HL-60/S4 treated with retinoic acid at 250 ng/mL for 4 days and 3 days (cell line): ENCODE data around the gene TBC1D32.
"Not testable (repeated sequence)": the region's sequence is repeated elsewhere in the genome, so short reads cannot be mapped to it uniquely, and the experiment has no call there.

Experiments
- in situ Hi-C: fragments of 300-500 bp; cut with MboI; formaldehyde crosslinking; loops from 2 replicates; pipeline ENCODE4 v1.7.0; 2022; ENCODE audit warnings: low sequenced_read_pairs

Gene TBC1D32

DNA sequence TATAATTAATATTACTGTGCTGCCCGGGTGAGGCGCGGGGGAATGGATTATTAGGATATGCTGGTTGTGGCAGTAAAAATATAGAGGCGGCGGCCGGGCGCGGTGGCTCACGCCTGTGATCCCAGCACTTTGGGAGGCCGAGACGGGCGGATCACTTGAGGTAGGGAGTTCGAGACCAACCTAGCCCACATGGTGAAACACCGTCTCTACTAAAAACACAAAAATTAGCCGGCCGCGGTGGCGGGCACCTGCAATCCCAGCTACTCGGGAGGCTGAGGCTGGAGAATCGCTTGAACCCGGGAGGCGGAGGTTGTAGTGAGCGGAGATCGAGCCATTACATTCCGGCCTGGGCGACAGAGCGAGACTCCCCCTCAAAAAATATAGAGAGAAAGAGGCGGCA, 586 bp downstream of the TBC1D32 start:
- in situ Hi-C loops = not testable (repeated sequence)

DNA sequence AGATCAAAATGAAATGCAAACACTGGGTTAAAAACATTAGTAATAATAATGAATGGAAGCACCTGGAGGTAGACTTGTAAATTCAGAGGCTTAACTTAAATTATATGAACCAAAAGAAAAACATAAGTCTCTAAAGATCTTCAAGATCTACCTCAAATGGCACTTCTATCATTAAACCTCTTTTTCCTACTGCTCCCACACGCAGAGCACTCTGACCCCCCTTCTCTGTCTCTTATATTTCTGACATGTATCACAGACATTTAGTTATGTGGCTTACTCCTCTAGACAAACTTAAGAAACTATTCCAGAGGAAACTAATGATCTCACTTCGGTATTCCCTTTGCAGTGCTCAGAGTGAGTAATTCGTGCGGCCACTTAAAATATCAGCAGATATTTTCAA, 1.1 kb downstream of the TBC1D32 start:
- in situ Hi-C loops = no loop called here

DNA sequence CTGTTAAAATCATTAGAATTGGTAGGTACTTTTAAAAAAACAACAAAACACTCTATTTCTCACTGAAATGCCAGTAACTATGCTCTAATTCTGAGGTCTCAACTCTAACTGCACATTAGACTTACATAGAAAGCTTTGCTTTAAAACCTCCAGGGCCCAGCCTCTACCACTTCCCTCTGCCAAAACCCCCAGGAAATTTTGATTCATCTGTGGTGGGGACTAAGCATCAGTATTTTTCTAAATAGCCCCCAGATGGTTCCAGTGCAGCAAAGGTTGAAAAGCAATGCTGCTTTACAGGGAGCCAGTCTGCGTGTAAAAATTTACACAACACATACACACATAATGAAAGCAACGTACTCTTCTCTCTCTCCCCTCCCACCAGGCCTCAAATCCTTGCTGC, 3.8 kb downstream of the TBC1D32 start:
- in situ Hi-C loops = no loop called here

DNA sequence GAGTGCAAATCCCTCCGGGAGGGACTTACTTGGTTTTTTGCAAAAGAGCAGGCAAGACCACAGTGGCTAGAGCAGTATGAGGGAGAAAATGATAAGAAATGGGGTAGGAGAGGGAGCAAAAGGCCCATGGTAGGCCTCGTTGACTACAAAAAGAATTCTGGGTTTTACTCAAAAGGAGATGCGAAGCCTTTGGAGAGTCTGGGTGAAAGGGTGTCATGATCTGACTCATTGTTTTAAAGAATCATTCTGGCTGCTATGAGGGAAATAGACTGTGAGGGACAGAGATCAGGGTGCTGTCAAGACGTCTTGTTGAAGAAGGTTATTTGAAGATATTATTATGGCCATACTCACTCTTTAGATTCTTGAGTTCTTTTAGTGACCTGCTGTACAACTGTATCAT, 13.0 kb downstream of the TBC1D32 start:
- in situ Hi-C loops = no loop called here

DNA sequence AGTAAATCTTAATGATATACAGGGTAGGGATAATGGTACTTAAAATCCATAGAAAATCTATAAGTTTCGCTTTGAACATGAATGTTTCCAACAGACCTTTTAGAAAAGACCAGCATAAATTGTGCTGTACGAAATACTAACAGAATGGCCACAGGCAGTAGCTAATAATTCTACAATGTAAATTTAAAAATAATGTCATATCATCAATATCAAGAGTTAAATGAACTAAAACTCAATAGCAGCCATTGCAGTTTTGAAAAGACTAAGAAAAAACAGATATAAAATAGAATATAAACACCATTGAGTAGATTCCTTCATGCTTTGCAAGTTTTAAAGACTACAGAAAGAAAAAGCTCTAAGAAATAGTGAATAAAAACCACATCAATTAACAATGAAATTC, 14.7 kb downstream of the TBC1D32 start:
- in situ Hi-C loops = no loop called here

DNA sequence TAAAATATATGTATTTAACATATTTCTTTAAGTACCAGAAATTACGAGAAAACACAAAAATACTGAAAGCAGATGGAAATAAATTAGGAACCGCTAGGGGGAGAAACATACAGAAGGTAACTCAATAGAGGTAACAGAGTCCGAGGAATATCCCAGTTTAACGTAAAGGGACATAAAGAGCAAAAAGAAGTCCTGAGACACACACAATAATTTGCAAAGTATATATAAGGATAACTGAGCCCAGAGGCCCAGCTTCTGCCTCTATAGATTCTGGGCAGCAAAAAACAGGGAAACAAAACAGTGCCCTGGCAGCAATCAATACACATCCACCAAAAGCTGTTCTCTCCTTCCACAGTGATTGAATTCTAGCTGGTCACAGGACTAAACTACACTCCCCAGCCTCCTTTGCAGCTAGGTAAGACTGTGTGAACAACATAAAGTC, 15.1 kb downstream of the TBC1D32 start:
- in situ Hi-C loops = no loop called here

DNA sequence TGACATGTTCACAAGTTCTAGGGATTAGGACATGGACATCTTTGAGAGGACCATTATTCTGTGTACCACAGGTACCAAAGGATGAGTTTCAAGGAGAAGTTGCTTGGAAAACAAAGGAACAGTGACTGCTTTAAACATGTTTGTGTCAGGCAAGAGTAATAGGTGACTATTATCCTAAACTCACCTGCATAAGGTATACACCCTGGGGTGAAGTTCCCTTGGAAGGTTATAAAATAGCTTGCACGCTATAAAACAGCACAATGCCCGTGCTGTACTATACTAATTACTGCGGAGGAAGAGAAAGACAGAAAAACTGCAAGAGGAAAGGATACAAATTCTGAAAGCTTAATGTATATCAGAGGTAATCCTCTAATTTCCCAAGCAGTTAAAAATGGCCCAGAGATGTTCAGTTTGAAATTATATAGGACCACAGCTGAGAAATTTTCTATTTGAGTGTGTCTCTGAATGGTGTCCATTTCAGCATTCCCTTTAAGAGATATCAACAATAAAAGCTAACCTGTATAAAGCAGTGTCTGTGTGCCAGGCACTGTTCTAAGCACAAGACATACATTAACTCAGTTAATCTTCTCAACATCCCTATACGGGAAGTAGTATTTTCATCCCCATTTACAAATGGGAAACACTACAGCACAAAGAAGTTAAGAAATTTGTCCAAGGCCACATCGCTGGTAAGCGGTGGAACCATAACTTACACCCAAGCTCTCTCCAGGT, 19.7 kb downstream of the TBC1D32 start:
- in situ Hi-C loops = no loop called here

- in situ Hi-C loops = not testable (repeated sequence)
Observed at GRCh38 chr6:121311814-121312213, 22.5 kb downstream of the TBC1D32 start.

DNA sequence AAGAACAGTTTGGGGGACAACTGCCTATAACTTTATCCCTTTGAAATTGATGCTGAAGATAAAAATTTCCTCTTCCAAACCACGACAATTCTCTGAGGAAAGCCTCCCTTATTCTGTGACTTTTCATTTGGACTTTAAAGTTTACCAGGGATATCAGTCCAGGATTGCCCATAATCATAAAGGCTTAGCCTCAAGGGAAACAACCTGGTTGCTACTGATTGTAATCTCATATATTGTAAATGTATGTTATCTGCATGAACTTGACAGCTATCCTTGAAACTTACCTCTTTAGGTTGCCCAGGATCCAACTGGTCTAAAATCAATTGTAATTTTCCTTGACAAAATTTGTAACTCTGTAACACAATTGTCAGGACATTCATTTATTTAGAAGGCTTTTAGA, 23.8 kb downstream of the TBC1D32 start:
- in situ Hi-C loops = no loop called here

- in situ Hi-C loops = no loop called here
Observed at GRCh38 chr6:121309768-121310469, 24.4 kb downstream of the TBC1D32 start.

DNA sequence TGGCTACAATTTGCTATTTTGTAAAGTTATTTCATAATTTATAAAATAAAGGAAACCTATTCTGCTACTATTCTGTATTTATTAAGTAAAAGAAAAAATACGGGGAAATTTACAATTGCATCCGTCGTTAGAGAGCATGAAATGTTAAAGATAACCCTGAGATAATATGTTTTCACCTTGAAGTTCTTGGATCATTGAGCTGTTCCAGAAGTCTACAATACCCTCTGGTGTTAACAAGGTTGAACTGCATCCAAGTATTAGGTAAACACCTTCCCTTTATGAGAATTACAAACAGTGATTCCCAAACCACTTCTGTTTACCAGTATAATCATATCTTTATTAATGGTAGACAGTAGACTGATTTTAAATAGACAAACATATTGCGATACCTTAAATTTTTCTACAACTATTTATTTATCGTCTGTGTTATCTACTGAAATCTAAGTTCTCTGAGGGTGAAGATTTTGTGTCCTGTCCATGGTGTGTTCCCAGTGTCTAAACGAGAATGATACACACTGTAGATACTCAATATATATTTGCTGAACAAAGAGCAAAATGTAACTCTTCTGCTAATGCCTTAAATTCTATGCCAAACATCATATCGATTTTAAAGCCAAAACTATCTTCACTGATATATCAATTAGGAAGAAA, 28.2 kb downstream of the TBC1D32 start:
- in situ Hi-C loops = no loop called here

DNA sequence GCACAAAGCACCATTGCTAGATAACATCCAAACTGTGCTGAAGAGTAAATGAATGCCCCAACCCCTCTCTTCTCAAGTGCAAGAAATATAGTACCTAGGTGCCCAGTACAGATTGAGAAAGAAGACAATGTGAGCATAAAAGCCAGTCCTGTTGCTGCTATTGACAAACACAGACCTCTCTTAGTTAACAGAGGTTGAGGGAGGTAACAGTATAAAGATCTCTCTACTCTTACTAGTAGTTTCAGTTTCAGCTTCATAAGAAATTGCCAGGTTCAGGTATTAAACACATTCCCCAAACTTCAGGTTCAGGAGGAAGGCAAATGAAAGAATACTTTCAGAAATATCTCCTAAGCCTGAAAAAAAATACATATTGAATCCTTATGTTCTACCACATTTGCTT, 31.4 kb downstream of the TBC1D32 start:
- in situ Hi-C loops = no loop called here

DNA sequence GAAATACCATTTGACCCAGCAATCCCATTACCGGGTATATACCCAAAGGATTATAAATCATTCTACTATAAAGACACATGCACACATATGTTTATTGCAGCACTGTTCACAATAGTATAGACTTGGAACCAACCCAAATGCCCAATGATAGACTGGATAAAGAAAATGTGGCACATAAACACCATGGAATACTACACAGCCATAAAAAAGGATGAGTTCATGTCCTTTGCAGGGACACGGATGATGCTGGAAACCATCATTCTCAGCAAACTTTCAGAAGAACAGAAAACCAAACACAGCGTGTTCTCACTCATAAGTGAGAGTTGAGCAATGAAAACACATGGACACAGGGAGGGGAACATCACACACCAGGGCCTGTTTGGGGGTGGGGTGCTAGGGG, 33.1 kb downstream of the TBC1D32 start:
- in situ Hi-C loops = not testable (repeated sequence)

DNA sequence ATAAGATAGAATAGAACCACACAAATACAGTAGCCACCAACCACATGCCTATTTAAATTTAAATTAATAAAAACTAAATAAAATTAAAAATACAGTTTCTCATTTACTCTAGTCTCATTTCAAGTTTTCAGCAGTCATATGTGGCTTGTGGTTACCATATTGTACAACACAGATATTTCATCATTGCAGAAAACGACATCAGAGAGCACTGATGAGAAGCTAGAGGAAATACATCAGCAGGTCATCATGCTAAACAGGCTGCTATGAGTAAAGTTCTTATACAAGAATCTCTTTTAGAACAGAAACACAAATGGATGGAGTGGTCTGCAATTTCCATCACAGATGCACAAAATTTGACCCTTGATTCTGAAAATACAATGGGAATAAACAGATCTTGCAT, 36.6 kb downstream of the TBC1D32 start:
- in situ Hi-C loops = no loop called here

- in situ Hi-C loops = no loop called here
Observed at GRCh38 chr6:121285041-121285440, 49.2 kb downstream of the TBC1D32 start.

DNA sequence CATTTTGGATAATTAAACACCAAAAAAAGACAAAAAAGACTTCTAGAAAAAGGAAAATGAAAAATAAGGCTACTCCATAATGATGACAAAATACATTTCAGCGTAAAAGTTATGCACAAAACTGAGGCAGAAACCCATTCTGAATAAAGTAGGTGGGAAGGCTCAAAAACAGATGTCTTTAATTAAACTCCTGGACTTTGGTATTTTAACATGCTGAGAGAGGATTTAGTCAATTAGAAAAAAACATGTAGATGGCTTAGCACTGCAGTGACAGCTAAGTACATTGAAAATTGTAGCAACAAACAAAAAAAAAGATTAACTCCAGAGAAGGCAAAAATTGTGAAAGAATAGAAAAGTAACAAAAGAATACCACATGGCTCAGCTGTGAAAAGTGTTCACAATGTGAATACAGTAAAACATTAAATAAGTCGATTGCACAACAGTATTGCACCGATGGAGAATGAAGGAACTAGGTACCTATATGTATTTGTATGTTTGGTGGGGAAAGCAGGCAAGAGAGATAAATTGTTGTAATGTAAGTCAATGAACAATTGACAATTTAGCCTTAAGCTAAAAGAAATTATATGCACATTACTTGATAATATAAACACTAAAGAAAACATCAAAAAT, 59.5 kb downstream of the TBC1D32 start:
- in situ Hi-C loops = no loop called here

DNA sequence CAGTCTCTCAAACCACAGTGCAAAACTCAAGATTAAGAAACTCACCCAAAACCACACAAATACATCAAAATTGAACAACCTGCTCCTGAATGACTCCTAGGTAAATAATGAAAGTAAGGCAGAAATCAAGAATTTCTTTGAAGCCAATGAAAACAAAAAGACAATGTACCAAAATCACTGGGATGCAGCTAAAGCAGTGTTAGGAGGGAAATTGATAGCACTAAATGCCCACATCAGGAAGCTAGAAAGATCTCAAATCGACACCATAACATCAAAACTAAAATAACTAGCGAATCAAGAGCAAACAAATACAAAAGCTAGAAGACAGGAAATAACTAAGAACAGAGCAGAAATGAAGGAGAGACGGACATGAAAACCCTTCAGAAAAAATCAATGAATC, 70.5 kb downstream of the TBC1D32 start:
- in situ Hi-C loops = no loop called here

GRCh38 chr6:121260651-121261102, 73.6 kb downstream of the TBC1D32 start:
- in situ Hi-C loops = no loop called here

DNA sequence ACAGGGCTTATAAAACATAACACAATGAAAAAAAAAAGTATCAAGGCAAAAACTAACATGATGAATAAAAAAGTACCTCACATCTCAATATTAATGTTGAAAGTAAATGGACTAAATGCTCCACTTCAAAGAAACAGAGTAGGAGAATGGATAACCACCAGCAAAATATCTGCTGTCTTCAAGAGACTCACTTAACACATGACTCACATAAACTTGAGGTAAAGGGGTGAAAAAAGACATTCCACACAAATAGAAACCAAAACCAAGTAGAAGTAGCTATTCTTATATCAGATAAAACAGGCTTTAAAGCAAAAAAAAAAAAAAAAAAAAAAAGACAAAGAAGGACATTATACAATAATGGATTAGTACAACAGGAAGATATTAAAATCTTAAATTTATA, 86.9 kb downstream of the TBC1D32 start:
- in situ Hi-C loops = no loop called here

DNA sequence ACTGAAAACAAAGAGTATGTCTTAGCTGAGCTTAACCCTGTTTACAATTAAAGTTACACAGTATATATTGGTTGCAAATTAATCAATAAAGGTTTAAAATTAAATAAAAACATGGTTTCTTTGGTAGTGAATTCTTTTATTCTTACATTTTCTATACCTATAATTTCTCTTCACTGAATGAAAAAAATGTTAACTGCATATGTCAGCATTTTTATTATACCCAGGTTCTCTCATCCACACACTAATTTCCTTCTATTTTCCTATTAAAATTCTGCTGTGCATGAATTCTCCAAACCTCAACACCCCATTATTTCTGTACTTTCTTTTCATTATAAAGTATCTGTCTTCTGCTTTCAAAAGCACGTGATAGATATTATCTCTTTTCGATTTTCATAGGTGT, 91.9 kb downstream of the TBC1D32 start:
- in situ Hi-C loops = no loop called here

DNA sequence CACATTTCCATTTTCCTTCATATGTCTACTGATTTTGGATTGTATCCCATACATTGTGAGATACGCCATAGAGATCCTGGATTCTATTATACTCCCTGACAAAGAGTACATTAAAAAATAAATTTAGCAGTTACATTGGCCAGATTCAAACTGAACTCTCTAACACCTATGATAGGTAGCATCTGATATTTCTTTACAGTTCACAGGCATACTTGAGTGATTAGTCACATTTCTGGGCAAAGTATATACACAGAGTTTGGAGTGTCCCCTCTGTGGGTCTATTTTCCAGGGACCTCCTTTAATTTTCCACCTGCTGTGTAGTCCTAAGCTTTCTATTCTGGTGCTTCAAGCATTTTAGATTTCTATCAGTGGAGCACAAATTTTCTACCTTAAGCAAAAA, 96.4 kb downstream of the TBC1D32 start:
- in situ Hi-C loops = no loop called here

GRCh38 chr6:121236984-121237383, 97.3 kb downstream of the TBC1D32 start:
- in situ Hi-C loops = no loop called here
